Nephron progenitor cell (in vitro differentiated cells): ENCODE measurements around the gene ETHE1.

ENCODE experiments used
- DNase-seq: peaks from one replicate; pipeline ENCODE4 v3.0.0; 2021
- H3K27ac Mint-ChIP-seq: 2 replicates; pipeline ENCODE4 v1.8.0; 2021; ENCODE audit warnings: mild to moderate bottlenecking, moderate library complexity, mixed read lengths
- H3K27me3 Mint-ChIP-seq: 2 replicates; pipeline ENCODE4 v1.8.0; 2021; ENCODE audit warnings: mild to moderate bottlenecking, low read depth, mixed read lengths; ENCODE audit not compliant: poor library complexity
- H3K36me3 Mint-ChIP-seq: 2 replicates; pipeline ENCODE4 v1.8.0; 2021; ENCODE audit warnings: low read depth, mixed read lengths
- H3K4me1 Mint-ChIP-seq: 2 replicates; pipeline ENCODE4 v1.8.0; 2021; ENCODE audit warnings: mixed read lengths
- H3K4me3 Mint-ChIP-seq: 2 replicates; pipeline ENCODE4 v1.8.0; 2021; ENCODE audit warnings: mild to moderate bottlenecking, moderate library complexity, mixed read lengths
- H3K9me3 Mint-ChIP-seq: 2 replicates; pipeline ENCODE4 v1.8.0; 2021; ENCODE audit warnings: mild to moderate bottlenecking, moderate library complexity, mixed read lengths
- CTCF ChIP-seq: fragments of 200-600 bp; sonication (generic); IDR thresholded peaks from 2 replicates; pipeline ENCODE4 v1.5.0; 2021; ENCODE audit warnings: antibody characterized with exemption

The ETHE1 gene

GRCh38 chr19:43502419-43502976 is 24.5 kb downstream of the ETHE1 start:
- Mint-ChIP-seq H3K4me1 (peaks cover 53% of the 10 kb centered on the region), H3K27me3 (peaks cover 50% of the 10 kb centered on the region), H3K36me3 (peaks cover 24% of the 10 kb centered on the region), H3K4me3 (peak overlapping the region; percentile 92), H3K27ac (no peak overlapping the region), H3K9me3 (no peaks in the 10 kb centered on the region)
- TF ChIP-seq CTCF, result no peak
- DNase-seq, result no peak

GRCh38 chr19:43501661-43502418 is 25.2 kb downstream of the ETHE1 start:
- peaks cover 28% of the 10 kb centered on the region for H3K36me3 Mint-ChIP-seq
- H3K27ac Mint-ChIP-seq, result no peak overlapping the region
- peaks cover 50% of the 10 kb centered on the region for H3K27me3 Mint-ChIP-seq
- peak; percentile 64 for DNase-seq
- peaks cover 55% of the 10 kb centered on the region for H3K4me1 Mint-ChIP-seq
- TF ChIP-seq CTCF, result no peak
- H3K4me3 Mint-ChIP-seq, result peak overlapping the region; percentile 92
- H3K9me3 Mint-ChIP-seq, result no peaks in the 10 kb centered on the region

GRCh38 chr19:43499042-43499441 is 28.0 kb downstream of the ETHE1 start:
- peaks cover 51% of the 10 kb centered on the region for H3K4me1 Mint-ChIP-seq
- no peaks in the 10 kb centered on the region for H3K9me3 Mint-ChIP-seq
- peak overlapping the region; percentile 73 for H3K27ac Mint-ChIP-seq
- H3K36me3 Mint-ChIP-seq, result peaks cover 36% of the 10 kb centered on the region
- peaks cover 40% of the 10 kb centered on the region for H3K27me3 Mint-ChIP-seq
- TF ChIP-seq CTCF, result no peak
- DNase-seq, result no peak
- H3K4me3 Mint-ChIP-seq, result peak overlapping the region; percentile 26

- Mint-ChIP-seq H3K4me3 (peak overlapping the region; percentile 28), H3K36me3 (peaks cover 36% of the 10 kb centered on the region), H3K9me3 (no peaks in the 10 kb centered on the region), H3K4me1 (peaks cover 44% of the 10 kb centered on the region), H3K27ac (peak overlapping the region; percentile 5), H3K27me3 (peaks cover 33% of the 10 kb centered on the region)
- DNase-seq, result no peak
- TF ChIP-seq CTCF, result no peak
Measured at GRCh38 chr19:43498233-43498842, 28.7 kb downstream of the ETHE1 start.

GRCh38 chr19:43496960-43497359 is 30.0 kb downstream of the ETHE1 start:
- Mint-ChIP-seq H3K27ac (peak overlapping the region; percentile 68), H3K9me3 (no peaks in the 10 kb centered on the region), H3K4me3 (no peak overlapping the region), H3K36me3 (peaks cover 31% of the 10 kb centered on the region), H3K4me1 (peaks cover 30% of the 10 kb centered on the region), H3K27me3 (peaks cover 19% of the 10 kb centered on the region)
- no peak for TF ChIP-seq CTCF
- no peak for DNase-seq
